GM12878 (cell line): ENCODE results near the gene HDAC9. TPM values are rescaled to one million over a fixed set of nuclear protein-coding genes. Genes with fewer than 3 reads are reported as not detected.

ENCODE experiments used
- ATAC-seq: fragments of 200-7000 bp; cut with Tn5 transposase; 3 replicates; pipeline ENCODE4 v1.9.1; 2020; ENCODE audit warnings: mild to moderate bottlenecking, moderate library complexity
- BruUV-seq: library from RNA; stranded (reverse); fragments of 400-500 nt; replicated peaks from 2 replicates; lab custom pipeline; 2021; lab: Mats Ljungman, UMichigan
- CTCF ChIA-PET: fragments of 300-600 bp; sonication (Branson Sonifier 250); formaldehyde crosslinking; extraction: SDS; loops from one replicate; lab custom pipeline; 2021; ENCODE audit warnings: inconsistent platforms; lab: Yijun Ruan, JAX
- POLR2A ChIA-PET: fragments of 350-600 bp; formaldehyde crosslinking; extraction: SDS; loops from one replicate; lab custom pipeline; 2021; ENCODE audit warnings: inconsistent platforms; lab: Charles Lee
- RAD21 ChIA-PET: fragments of 300-600 bp; sonication (Branson Sonifier 250); formaldehyde crosslinking; loops from one replicate; lab custom pipeline; 2023; ENCODE audit warnings: antibody characterized with exemption; ENCODE audit not compliant: unreplicated experiment; lab: Charles Lee
- SMC1A ChIA-PET: fragments of 300-600 bp; sonication (Branson Sonifier 250); formaldehyde crosslinking; loops from one replicate; lab custom pipeline; 2023; ENCODE audit not compliant: unreplicated experiment, uncharacterized antibody; lab: Charles Lee
- DNase-seq: peaks from one replicate; pipeline ENCODE4 v3.0.0-alpha.2; 2011; ENCODE audit warnings: low read depth, low spot score
- FAIRE-seq: peaks from 3 replicates; lab custom pipeline; 2011; peaks lifted over from hg19 to GRCh38; lab: Jason Lieb, UNC
- H2AFZ ChIP-seq: 2 replicates; pipeline ENCODE4 v1.6.0; 2011; ENCODE audit warnings: low read depth, low read length, control low read depth; ENCODE audit not compliant: control insufficient read depth
- H3K27ac ChIP-seq: 2 replicates; pipeline ENCODE4 v1.5.1; 2011; ENCODE audit warnings: control low read depth; ENCODE audit not compliant: control insufficient read depth, insufficient read depth
- H3K27me3 ChIP-seq, 2 experiments: replicated peaks in 1 of 2; 2 replicates each; pipeline versions ENCODE4 v1.6.0 to v1.6.1; 2011; ENCODE audit warnings: low read length in 1 of 2; ENCODE audit not compliant: control insufficient read depth in 2 of 2, insufficient read depth in 2 of 2
- H3K36me3 ChIP-seq, 2 experiments: 2 replicates each; pipeline ENCODE4 v1.5.1; 2011; ENCODE audit warnings: low read length in 1 of 2; ENCODE audit not compliant: control insufficient read depth in 2 of 2, insufficient read depth in 2 of 2
- H3K4me1 ChIP-seq: 2 replicates; pipeline ENCODE4 v1.6.1; 2011; ENCODE audit warnings: mild to moderate bottlenecking, low read length, moderate library complexity, mixed read lengths; ENCODE audit not compliant: control insufficient read depth, insufficient read depth
- H3K4me2 ChIP-seq: 2 replicates; pipeline ENCODE4 v1.6.0; 2011; ENCODE audit warnings: control low read depth; ENCODE audit not compliant: control insufficient read depth, insufficient read depth
- H3K4me3 ChIP-seq: fragments of 200-600 bp; sonication (generic); 2 replicates; pipeline ENCODE4 v1.5.1; 2016
- H3K79me2 ChIP-seq: 2 replicates; pipeline ENCODE4 v1.6.0; 2011; ENCODE audit warnings: low read length; ENCODE audit not compliant: control insufficient read depth, insufficient read depth
- H3K9ac ChIP-seq: 2 replicates; pipeline ENCODE4 v1.8.0; 2011; ENCODE audit warnings: low read length, control low read depth, mixed read lengths; ENCODE audit not compliant: control insufficient read depth, insufficient read depth
- H3K9me3 ChIP-seq: replicated peaks from 3 replicates; pipeline ENCODE4 v1.5.1; 2011; ENCODE audit warnings: mild to moderate bottlenecking, low read length; ENCODE audit not compliant: control insufficient read depth, insufficient read depth
- H4K20me1 ChIP-seq: 2 replicates; pipeline ENCODE4 v1.6.0; 2011; ENCODE audit not compliant: control insufficient read depth, insufficient read depth
- CBFB ChIP-seq: IDR thresholded peaks from 2 replicates; pipeline ENCODE4 v1.6.1; 2016; ENCODE audit warnings: antibody characterized with exemption, low read depth
- HDGF ChIP-seq: fragments of 450-650 bp; IDR thresholded peaks from 2 replicates; pipeline ENCODE4 v1.6.1; 2016; ENCODE audit warnings: antibody characterized with exemption
- IKZF1 ChIP-seq: fragments of 450-650 bp; conservative IDR thresholded peaks from 2 replicates; pipeline ENCODE4 v1.6.1; 2017; ENCODE audit warnings: antibody characterized with exemption, mild to moderate bottlenecking
- NFIC ChIP-seq: IDR thresholded peaks from 2 replicates; pipeline ENCODE4 v1.6.1; 2012; ENCODE audit warnings: low read depth, mild to moderate bottlenecking, inconsistent platforms, low read length, moderate library complexity
- NFXL1 ChIP-seq: fragments of 450-650 bp; IDR thresholded peaks from 2 replicates; pipeline ENCODE4 v1.6.1; 2017; ENCODE audit warnings: antibody characterized with exemption, mild to moderate bottlenecking, borderline replicate concordance
- NR2F1 ChIP-seq: fragments of 450-650 bp; conservative IDR thresholded peaks from 2 replicates; pipeline ENCODE4 v1.6.1; 2017; ENCODE audit warnings: mild to moderate bottlenecking
- PKNOX1 ChIP-seq: fragments of 450-650 bp; IDR thresholded peaks from 2 replicates; pipeline ENCODE4 v1.6.1; 2016; ENCODE audit warnings: mild to moderate bottlenecking
- POLR2AphosphoS2 ChIP-seq: IDR thresholded peaks from 2 replicates; pipeline ENCODE4 v1.6.1; 2011; ENCODE audit warnings: low read depth, mild to moderate bottlenecking, low read length, improper control_type of control experiment, moderate library complexity
- PRDM15 ChIP-seq: fragments of 450-650 bp; formaldehyde crosslinking; IDR thresholded peaks from 2 replicates; pipeline ENCODE4 v1.4.0; 2020; ENCODE audit warnings: mild to moderate bottlenecking, moderate library complexity
- RUNX3 ChIP-seq: IDR thresholded peaks from 2 replicates; pipeline ENCODE4 v1.6.1; 2012; ENCODE audit warnings: low read length, inconsistent platforms
- SMARCA5 ChIP-seq: fragments of 450-650 bp; IDR thresholded peaks from 2 replicates; pipeline ENCODE4 v1.6.1; 2017; ENCODE audit warnings: mild to moderate bottlenecking
- SREBF1 ChIP-seq: IDR thresholded peaks from 2 replicates; pipeline ENCODE4 v1.6.1; 2012; ENCODE audit warnings: mild to moderate bottlenecking, low read length
- SUPT20H ChIP-seq: IDR thresholded peaks from 2 replicates; pipeline ENCODE4 v1.6.1; 2011; ENCODE audit warnings: low read depth, mild to moderate bottlenecking, low read length, moderate library complexity, borderline replicate concordance; ENCODE audit not compliant: control insufficient read depth
- USF1 ChIP-seq: IDR thresholded peaks from 2 replicates; pipeline ENCODE4 v1.6.1; 2011; ENCODE audit warnings: borderline replicate concordance, low read depth, mild to moderate bottlenecking, moderate library complexity, mixed read lengths, low read length; ENCODE audit not compliant: insufficient read depth; ENCODE audit errors: extremely low read length
- ZZZ3 ChIP-seq: IDR thresholded peaks from 2 replicates; pipeline ENCODE4 v1.6.1; 2011; ENCODE audit warnings: low read depth; ENCODE audit not compliant: control insufficient read depth, insufficient read length
- WGBS: methylation state at CpG from one replicate; pipeline ENCODE4 v1.1.6; 2016; ENCODE audit warnings: low lambda C conversion rate; ENCODE audit not compliant: insufficient replicate concordance, insufficient coverage; ENCODE audit errors: missing lambda C conversion rate; 5-methylcytosine and 5-hydroxymethylcytosine counted together
- in situ Hi-C: fragments of 300-500 bp; cut with MboI; formaldehyde crosslinking; loops from 9 replicates; pipeline ENCODE4 v1.14.3; 2018; ENCODE audit warnings: mixed read lengths
- intact Hi-C: fragments of 100-400 bp; cut with micrococcal nuclease; formaldehyde crosslinking; loops from one replicate; pipeline ENCODE4 v1.14.2; 2022; ENCODE audit not compliant: unreplicated experiment
- polyA plus RNA-seq, 11 experiments: library from polyadenylated mRNA; depleted of rRNA in 4 of 11; unstranded in 6 of 11; stranded (reverse) in 5 of 11; fragments of >200 nt; fragmentation: Nextera tagmentation in 4 of 11; fragmentation: Illumina TruSeq in 1 of 11; extraction: Ambion mirVana in 4 of 11; extraction: Trizol in 1 of 11; gene quantifications; 1 replicate in 1 of 11; 2 replicates in 10 of 11; pipeline versions ENCODE4 v1.2.1 to v1.2.3, GENCODE V29; 2011 to 2016; ENCODE audit warnings: inconsistent platforms in 2 of 11, missing spikeins in 2 of 11, low read depth in 1 of 11
- total RNA-seq, 4 experiments: library from RNA; depleted of rRNA in 3 of 4; stranded (reverse); fragments of >200 nt in 3 of 4; fragmentation: Illumina TruSeq in 1 of 4; extraction: Trizol in 1 of 4; gene quantifications; 2 replicates each; pipeline versions ENCODE4 v1.2.1 to v1.2.3, GENCODE V29; 2013 to 2021

HDAC9 gene
- total and polyA plus RNA-seq, 10 of the 15 experiments (the other 5 are each of a cell fraction or from before 2014, with no cell fraction given) = 0.73 to 12.8 (median 0.92) TPM

GRCh38 chr7:18902892-18903291 is 407.3 kb downstream of the HDAC9 start:
- in situ Hi-C loops = no loop called here
- no peak overlapping the region for H3K9ac ChIP-seq
- no TSS peak for BruUV-seq
- ChIA-PET RAD21 (no interaction called here), CTCF (interaction anchor here (0.6 kb wide), 1 partner anchor 285 kb away, joined by 3 read pairs; no protein-coding TSS in a partner anchor), SMC1A (no interaction called here), POLR2A (no interaction called here)
- no peaks in the 10 kb centered on the region for H3K27me3 ChIP-seq
- H3K9me3 ChIP-seq = no peaks in the 10 kb centered on the region
- H2AFZ ChIP-seq = no peak overlapping the region
- H3K79me2 ChIP-seq = no peaks in the 10 kb centered on the region
- FAIRE-seq (no peak), DNase-seq (no peak), ATAC-seq (no peak)
- no peaks in the 10 kb centered on the region for H3K36me3 ChIP-seq
- no peaks in the 10 kb centered on the region for H3K4me1 ChIP-seq
- H3K4me3 ChIP-seq = no peak overlapping the region
- TF ChIP-seq POLR2AphosphoS2 (no peak), NFXL1 (no peak), SMARCA5 (no peak), SUPT20H (no peak)
- no peak overlapping the region for H3K27ac ChIP-seq
- H3K4me2 ChIP-seq = no peak overlapping the region
- intact Hi-C loops = no loop called here
- H4K20me1 ChIP-seq = no peaks in the 10 kb centered on the region

GRCh38 chr7:18903695-18904094 is 408.1 kb downstream of the HDAC9 start:
- WGBS = 24% methylated on average over 4 of the region's 4 CpGs
- RAD21 ChIA-PET = no interaction called here
- FAIRE-seq = no peak

More at GRCh38 chr7:18903695-18904094, 408.1 kb downstream of the HDAC9 start:
- SMC1A ChIA-PET = no interaction called here
- TF ChIP-seq PKNOX1 = no peak
- TF ChIP-seq IKZF1 = no peak
- TF ChIP-seq PRDM15 (CRISPR knock-in tag) = no peak
- no peak for TF ChIP-seq NR2F1
- TF ChIP-seq ZZZ3 = no peak
- no peak for TF ChIP-seq CBFB
- no peak for TF ChIP-seq RUNX3
- TF ChIP-seq NFIC = no peak
- no peak for TF ChIP-seq USF1
- no peak for TF ChIP-seq HDGF
- no peak for TF ChIP-seq SREBF1
- H3K27me3 ChIP-seq = no peaks in the 10 kb centered on the region
- CTCF ChIA-PET = no interaction called here
- H3K27ac ChIP-seq = no peak overlapping the region
- H3K36me3 ChIP-seq = no peaks in the 10 kb centered on the region
- no peaks in the 10 kb centered on the region for H3K4me1 ChIP-seq
- no peaks in the 10 kb centered on the region for H4K20me1 ChIP-seq
- POLR2A ChIA-PET = no interaction called here
- H2AFZ ChIP-seq = no peak overlapping the region
- no peak overlapping the region for H3K9ac ChIP-seq
- ATAC-seq (no peak), DNase-seq (no peak)
- H3K4me3 ChIP-seq = no peak overlapping the region
- H3K4me2 ChIP-seq = no peak overlapping the region
- no TSS peak for BruUV-seq
- intact Hi-C loops = no loop called here
- H3K9me3 ChIP-seq = no peaks in the 10 kb centered on the region
- in situ Hi-C loops = no loop called here
- no peaks in the 10 kb centered on the region for H3K79me2 ChIP-seq
